Dedifferentiated amniotic fluid mesenchymal stem cell (primary cell): ENCODE data around the gene WDR44.
"Not testable (repeated sequence)": the region's sequence is repeated elsewhere in the genome, so short reads cannot be mapped to it uniquely, and the experiment has no call there.

Experiments used
- DNase-seq: peaks from one replicate; pipeline ENCODE4 v3.0.0-alpha.2; 2016; ENCODE audit errors: extremely low spot score

WDR44 gene, protein sequence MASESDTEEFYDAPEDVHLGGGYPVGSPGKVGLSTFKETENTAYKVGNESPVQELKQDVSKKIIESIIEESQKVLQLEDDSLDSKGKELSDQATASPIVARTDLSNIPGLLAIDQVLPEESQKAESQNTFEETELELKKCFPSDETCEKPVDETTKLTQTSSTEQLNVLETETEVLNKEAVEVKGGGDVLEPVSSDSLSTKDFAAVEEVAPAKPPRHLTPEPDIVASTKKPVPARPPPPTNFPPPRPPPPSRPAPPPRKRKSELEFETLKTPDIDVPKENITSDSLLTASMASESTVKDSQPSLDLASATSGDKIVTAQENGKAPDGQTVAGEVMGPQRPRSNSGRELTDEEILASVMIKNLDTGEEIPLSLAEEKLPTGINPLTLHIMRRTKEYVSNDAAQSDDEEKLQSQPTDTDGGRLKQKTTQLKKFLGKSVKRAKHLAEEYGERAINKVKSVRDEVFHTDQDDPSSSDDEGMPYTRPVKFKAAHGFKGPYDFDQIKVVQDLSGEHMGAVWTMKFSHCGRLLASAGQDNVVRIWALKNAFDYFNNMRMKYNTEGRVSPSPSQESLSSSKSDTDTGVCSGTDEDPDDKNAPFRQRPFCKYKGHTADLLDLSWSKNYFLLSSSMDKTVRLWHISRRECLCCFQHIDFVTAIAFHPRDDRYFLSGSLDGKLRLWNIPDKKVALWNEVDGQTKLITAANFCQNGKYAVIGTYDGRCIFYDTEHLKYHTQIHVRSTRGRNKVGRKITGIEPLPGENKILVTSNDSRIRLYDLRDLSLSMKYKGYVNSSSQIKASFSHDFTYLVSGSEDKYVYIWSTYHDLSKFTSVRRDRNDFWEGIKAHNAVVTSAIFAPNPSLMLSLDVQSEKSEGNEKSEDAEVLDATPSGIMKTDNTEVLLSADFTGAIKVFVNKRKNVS

DNA sequence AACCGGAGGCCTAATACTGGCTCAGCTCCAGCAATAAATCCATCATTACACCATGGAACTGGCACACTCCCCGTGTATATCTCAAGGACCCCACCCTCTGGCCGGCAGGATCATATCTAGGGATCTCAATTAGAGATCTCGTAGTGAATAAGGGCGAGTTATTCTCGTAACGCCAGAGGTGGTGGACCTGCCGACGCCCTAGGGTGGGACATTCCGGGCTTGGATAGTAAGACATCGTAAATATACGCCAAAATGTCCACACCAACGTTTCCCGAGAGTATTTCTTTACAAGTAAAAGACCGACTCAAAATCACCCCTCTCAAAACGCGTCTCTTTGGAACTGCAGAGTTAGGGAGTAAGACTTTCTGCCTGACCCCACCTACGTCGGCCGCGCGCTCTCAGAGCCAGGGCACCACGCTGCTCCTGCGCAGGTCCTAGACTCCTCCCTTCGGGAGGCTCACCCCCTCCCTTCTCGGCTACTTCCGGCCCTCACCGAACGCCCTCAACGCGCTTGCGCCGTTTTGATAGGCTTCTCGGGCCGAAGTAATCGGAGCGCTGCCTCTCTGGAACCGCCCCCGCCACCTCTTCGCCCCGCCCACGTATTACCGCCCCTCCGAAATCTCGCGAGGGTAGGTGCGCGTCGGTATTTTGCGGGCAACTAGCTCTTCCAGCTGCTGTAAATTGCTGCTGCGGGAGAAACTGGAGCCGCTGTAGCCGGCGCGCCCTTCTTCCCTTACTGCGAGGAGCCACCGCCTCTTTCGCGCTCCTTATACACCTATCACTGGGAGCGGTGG, at the start of gene WDR44:
WDR44 (plus strand) TSS at position 643 of the 794 bp plus-strand sequence. CDS start 398 bp downstream, outside the sequence.
- DNase-seq = peak; percentile 92

DNA sequence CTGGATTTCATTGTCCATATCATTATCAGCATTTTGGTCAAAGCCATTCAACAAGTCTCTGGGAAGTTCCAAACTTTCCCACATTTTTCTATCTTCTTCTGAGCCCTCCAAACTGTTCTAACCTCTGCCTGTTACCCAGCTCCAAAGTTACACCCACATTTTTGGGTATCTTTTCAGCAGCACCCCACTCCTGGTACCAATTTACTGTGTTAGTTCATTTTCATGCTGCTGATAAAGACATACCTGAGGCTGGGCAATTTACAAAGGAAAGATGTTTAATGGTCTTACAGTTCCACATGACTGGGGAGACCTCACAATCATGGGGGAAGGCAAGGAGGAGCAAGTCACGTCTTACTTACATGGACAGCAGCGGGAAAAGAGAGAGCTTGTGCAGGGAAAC, 40.1 kb upstream of the WDR44 start:
- not testable (repeated sequence) for DNase-seq

DNA sequence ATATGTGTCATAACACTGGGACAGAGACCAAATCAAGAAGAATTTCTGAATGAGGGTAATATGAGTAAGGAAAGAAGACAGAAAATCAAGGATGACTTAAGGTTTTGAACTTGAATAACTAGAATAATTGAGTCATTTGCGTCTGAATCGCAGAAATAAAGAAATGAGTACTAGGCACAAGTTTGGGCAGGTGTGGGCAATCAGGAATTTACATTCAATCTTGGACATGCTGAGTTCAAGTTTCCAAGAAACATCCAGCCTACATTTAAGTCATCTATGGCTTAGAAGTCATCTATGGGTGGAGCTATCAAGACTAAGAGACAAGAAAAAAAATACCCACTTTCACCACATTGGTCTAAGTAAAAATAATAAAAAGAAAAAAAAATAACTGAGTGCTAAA, 30.4 kb upstream of the WDR44 start:
- no peak for DNase-seq

DNA sequence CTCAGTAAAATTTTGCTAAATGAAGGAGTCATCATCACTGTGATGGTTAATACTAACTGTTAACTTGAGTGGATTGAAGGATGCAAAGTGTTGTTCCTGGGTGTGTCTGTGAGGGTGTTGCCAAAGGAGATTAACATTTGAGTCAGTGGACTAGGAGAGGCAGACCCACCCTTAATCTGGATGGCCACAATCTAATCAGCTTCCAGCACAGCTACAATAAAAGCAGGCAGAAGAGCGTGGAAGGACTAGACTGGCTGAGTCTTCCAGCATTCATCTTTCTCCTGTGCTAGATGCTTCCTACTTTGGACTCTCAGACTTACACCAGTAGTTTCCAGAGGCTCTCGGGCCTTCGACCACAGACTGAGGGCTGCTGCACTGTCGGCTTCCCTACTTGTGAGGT, 21.3 kb upstream of the WDR44 start:
- no peak for DNase-seq

DNA sequence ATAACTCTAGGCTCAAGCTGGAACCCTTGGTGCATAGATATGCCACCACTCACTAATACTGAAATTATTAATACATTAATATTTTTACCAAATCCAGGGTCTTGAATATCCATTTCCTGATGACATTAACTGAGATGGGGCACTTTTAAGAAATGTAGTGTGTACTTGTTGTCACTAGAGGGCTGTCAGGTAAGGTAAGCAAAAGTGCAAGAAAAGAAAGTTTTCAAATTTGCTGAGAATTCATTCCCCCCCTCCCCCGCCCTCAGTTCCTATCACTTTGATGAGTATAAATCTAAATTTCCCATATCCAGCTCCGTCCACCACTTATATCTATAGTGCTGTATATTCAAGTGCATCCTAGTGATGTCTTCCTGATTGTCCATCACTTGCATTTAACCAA, 20.5 kb upstream of the WDR44 start:
- no peak for DNase-seq

DNA sequence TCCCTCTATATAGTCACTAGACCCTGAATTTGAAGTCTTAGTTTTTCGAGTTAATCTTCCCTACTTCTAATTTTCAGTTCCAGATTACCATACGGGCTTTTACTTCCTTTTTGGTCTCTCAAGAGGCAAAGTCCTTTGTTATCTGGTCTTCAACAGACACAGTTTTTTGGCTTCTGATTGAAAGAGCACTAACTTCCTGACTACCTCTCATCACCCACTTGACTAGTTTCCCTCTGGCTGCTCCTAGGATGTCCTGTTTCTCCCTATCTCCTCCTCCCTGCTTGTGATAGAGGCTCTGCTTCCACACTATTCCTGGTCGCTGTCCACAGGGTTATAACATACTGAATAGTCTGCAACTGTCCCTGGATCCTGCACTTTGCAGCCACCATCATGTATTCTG, 16.7 kb upstream of the WDR44 start:
- DNase-seq = no peak

DNA sequence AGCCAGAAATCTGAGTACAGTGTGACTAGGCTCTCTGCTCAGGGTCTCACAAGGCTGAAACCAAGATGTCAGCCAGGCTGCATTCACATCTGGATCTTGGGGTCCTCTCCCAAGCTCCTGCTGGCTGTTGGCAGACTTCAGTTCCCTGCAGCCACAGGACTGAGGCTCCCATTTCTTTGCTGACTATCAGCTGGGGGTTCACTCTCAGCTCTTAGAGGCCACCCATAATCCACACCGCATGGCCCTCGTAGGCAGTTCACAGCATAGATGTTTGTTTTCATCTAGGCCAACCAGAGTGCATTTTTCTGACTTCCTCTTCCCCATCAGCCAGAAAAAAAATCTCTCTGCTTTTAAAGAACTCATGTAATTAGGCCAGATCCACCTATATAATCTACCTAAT, 8.2 kb upstream of the WDR44 start:
- DNase-seq = no peak

DNA sequence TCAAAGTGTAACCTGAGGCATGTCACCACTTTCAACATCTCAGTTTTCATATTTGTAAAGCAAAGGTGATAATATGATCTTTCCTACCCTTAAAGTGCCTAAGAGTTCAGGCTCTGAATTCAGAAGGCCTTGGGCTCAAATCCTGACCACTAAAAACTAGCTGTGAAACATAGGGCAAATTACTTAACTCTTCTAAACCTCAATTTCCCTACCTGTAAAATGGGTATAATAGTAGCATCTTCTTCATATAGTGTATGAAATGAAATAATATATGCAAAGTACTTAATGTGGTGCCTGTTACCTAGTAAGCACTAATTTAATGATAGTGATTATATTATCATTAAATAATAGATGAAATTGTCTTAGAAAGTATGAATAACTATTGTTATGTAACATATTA, 7.0 kb upstream of the WDR44 start:
- DNase-seq = no peak

DNA sequence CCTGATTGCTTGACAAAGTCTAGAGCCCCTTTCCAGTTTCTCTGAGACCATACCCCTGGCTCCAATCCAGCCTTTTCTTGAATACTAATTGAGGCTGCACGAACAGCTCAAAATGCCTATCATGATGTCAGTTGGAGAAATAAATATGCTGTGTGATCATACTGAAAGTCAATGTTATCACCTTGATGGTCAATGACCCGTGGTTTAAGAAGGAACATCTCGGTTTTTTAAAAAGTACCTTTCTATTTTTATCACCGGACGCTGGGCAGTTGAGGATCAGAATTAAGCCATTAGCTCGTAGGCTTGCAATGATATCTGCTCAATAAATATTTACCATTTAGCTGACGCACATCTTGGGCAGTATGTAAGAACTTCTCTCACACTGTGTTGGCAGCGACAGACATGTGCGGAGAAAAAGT, 852 bp upstream of the WDR44 start:
- no peak for DNase-seq

DNA sequence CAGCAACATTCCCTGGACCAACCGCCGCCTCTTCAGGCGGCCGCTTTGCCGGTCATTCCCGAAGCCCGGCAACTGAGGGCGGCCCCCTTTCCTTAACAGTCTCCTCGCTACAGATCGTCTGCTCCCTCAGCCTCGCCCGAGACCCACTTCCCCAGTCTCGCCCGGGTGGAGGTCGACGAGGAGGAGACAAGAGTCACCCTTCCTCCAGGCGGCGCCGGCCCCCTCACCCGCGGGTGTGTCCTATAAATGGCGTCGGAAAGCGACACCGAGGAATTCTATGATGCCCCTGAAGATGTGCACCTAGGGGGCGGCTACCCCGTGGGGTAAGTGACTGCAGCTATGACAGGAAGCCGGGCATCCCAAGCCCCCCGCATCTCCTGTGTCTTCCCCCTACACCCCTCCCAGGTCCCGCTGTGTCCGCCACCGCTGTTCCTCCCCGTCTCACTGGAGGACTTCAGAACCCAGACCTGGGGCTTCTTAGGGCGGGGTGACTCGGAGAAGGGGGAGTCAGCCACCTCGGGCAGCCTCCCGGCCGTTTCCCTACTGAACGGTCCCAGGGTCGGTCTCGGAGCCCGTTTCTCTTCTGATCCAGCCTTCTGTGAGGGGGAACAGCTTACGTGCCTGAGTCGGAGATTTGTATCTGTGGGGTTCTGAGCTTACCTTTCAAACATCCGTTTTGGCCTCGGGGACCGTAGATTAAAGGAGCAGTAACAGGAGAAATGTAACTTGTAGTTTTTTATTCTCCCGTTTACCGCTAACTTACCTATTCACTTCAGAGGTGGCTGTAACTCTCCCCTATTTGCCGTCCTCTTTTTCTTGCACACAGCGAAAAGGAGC, 570 bp downstream of the WDR44 start:
- no peak for DNase-seq

DNA sequence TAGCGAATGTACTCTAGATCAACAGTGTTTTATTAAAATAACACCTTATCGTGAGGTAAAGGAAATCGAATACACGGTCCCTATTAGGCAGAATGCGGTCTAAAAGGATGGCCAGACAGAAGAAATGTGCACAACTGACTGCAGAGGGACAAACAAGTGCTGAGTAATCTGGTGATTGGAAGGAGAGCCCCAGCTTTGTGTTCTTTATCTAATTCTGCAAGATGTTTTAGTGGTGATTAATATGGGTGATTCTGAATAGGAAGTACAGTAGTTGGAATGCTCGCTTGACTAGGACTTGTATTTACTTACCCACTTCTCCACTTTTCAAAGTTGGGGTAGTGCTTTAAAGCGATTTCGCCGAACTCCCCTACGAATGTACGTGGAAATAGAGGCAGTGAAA, 1.2 kb downstream of the WDR44 start:
- DNase-seq = no peak

DNA sequence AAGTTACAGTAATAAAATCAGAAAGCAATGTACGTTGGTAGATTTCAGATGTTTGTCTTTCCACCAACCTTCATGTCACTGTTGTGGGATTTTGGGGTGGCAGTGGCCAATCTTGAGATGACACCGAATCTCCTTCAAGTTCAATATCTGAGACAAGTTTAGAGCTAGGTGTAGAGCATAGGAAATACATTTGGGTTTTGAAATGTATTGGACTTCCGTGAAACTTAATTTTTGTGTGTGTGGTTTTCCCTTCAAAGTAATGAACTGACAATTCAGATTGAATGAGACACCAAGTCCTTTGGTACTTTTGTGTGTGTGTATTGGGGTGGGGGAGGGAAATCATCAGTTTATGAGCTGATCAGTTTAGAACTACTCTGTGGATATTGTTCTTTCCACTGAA, 1.8 kb downstream of the WDR44 start:
- DNase-seq = no peak

DNA sequence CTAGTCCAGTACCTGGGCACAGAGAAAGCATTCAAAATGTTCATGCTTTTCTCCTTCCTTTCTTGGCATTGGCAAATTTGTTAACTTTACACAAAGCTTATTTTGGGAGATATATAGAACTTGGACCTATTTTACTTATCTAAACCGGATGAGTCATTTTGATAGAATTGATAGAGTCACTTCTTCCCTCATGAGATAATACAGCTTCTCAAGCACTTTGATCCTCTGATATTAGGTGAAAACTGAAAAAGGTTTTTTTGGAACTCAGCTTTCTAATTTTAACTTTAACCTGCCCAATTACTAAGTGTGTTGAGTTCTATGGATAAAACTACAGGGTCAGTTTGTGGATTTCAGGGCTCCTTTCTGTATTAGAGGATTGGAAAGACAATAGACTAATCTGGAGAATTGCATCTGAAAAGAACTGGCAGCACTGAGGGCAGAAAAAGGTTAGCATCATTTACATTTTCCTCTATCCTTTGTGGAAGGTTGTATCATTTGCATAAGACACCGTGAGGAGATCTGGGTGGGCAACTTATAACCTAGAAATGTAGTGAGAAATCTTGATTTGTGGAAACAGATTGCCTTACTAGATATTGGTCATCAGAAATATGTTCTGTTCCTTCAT, 2.4 kb downstream of the WDR44 start:
- no peak for DNase-seq

DNA sequence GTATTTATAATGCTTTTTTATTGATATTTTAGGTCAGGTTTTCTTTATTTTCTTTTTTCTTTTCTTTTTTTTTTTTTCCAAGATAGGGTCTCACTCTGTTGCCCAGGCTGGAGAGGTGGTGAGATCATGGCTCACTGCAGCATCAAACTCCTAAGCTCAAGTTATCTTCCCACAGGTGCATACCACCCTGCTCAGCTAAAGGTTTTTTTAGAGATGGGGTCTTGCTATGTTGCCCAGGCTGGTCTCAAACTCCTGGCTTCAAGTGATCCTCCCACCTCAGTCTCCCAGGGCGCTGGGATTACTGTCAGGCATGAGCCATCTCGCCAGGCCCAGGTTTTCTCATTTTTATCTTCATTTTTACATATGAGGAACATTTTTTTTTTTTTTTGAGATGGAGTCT, 3.3 kb downstream of the WDR44 start:
- no peak for DNase-seq

DNA sequence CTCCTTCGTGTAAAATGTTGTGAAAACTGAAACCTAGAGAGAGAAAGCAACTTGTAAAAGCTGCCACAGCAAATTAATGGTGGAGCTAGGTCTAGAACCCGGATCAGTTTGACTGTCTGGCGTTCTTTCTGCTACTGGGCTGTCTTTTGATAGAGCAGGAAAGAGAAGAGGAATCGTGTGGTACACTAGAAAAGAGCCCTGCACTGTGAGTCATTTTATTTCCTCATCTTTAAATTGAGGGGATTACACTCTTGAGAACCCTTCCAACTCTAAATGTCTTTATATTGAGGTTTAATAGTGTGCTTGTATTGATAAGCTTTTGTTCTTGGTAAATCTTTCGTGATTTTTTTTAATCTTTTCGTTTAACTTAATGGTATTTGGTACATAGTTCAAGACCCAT, 4.3 kb downstream of the WDR44 start:
- peak; percentile 26 for DNase-seq

DNA sequence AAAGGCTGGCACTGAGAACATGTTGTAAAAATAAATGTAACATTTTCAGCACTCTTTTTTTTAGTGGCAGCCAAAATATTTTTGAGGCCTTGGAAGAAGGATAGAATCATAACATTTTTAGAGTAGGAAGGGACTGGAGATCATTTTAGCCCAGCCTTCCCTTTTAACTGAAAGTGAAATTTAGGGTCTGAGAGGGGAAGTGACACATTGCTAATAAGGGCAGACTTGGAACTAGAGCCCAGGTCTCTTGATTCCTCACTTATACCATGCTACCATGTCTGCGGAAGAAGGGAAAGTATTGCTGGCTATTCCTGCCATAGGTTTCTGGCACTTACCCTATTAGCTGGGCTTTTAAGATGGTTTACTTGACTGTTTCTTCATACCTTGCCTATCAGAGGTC, 4.8 kb downstream of the WDR44 start:
- DNase-seq = no peak

DNA sequence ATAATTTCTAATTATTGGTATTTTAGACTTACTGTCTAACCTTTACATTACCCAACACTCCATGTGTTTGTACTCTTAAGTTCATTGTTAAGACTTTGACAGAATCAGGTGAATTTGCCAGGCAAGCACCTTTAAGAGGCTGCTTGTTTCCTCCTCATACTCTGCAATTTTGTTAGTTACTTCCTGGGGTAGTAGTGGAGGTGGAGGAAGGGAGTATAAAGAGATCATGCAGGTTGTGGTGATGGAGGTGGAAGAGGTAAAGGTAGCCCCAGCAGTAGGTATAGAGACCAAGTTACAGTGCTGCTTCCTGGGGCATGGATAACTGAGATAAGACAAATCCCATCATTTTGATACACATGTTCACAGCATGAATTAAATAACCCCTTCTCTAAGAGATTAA, 6.7 kb downstream of the WDR44 start:
- DNase-seq = no peak

DNA sequence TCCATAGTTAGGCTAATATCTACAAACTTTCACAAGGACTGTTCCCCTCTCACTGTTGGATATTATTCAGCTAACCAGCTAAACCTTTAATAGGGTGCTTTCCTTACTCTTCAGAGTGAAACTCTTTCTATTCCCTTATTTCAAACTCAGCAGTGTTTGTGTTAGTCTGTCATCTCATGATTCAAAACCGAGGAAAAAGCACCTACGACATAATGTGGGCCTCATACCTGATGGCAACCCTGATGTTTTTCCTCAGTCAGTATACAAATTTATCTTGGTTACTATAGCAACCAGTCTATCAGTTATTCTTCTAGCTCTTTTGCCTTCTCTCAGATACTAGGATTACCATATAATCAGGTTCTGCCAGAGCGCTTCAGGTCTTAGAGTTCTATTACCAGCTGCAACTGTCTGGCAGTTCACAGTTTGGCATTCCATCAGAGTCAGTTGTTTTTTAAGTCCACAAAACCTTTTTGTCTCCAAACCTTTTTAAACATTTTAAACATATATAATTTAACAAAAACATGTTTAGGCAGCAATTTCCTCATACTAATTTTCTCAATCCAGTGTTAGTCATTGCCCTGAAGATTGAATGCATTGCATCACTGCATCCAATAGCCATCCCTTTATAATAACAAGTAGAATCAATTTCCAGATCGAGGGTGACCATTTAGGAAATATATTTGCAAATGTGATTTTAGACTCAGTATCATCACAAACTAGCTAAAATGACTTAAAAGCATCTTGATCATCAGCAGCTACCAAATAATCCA, 7.4 kb downstream of the WDR44 start:
- no peak for DNase-seq

DNA sequence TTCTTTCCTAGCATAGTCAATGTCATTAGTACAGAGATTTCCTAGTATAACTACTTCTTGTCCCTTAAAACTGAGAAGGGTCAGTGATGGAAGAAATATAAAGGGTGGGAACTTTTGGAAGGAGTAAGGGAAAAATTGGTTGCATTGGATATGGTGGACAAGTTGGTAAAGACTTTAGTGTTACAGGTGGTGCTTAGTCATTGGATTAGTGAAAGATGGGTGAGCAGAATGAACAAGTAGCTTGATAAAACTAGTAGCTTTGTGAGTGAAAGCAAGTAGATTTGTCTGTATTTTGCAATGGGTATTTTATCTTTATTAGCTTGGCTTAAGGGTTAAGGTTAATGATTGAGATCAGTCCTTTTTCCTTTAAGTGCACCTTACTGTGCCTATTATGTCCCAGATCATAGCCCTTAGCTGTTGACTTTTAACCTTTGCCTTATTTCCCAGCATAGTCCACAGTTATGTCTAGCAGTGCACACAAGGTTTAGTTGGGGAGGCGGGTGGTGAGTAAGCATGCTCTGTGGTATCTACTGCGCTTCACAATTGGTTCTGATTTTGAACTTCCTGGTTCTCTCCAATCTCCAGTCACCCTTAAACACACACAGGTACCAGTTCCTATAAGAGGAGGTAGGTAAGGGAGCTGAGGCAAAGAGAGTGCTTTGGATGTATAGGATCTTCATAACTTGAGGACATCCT, 9.5 kb downstream of the WDR44 start:
- no peak for DNase-seq
